Neural progenitor cell (in vitro differentiated cells): ENCODE measurements around the gene TOGARAM2. TPM values are rescaled to one million over a fixed set of nuclear protein-coding genes. Genes with fewer than 3 reads are reported as not detected.

Source experiments
- DNase-seq: peaks from one replicate; pipeline ENCODE4 v3.0.0-alpha.2; 2016; ENCODE audit warnings: low spot score
- H2AFZ ChIP-seq: fragments of 200-600 bp; sonication (generic); replicated peaks from 2 replicates; pipeline ENCODE4 v1.6.1; 2016; ENCODE audit warnings: antibody characterized with exemption
- H3F3A ChIP-seq: fragments of 200-600 bp; sonication (generic); 2 replicates; pipeline ENCODE4 v1.6.1; 2016; ENCODE audit warnings: antibody characterized with exemption, low read depth
- H3K27ac ChIP-seq: fragments of 200-600 bp; sonication (generic); 2 replicates; pipeline ENCODE4 v1.5.1; 2016; ENCODE audit warnings: mild to moderate bottlenecking
- H3K27me3 ChIP-seq: fragments of 200-600 bp; sonication (generic); 2 replicates; pipeline ENCODE4 v1.6.1; 2016; ENCODE audit warnings: mild to moderate bottlenecking, moderate library complexity
- H3K36me3 ChIP-seq: fragments of 200-600 bp; sonication (generic); 2 replicates; pipeline ENCODE4 v1.5.1; 2016
- H3K4me1 ChIP-seq: fragments of 200-600 bp; sonication (generic); 2 replicates; pipeline ENCODE4 v1.6.1; 2016; ENCODE audit warnings: mixed run types
- H3K4me2 ChIP-seq: fragments of 200-600 bp; sonication (generic); 2 replicates; pipeline ENCODE4 v1.6.1; 2016
- H3K4me3 ChIP-seq: fragments of 200-600 bp; sonication (generic); 2 replicates; pipeline ENCODE4 v1.5.1; 2016
- H3K79me2 ChIP-seq: fragments of 200-600 bp; sonication (generic); 2 replicates; pipeline ENCODE4 v1.6.1; 2016; ENCODE audit warnings: low read depth
- H3K9ac ChIP-seq: fragments of 200-600 bp; sonication (generic); 2 replicates; pipeline ENCODE4 v1.6.1; 2016
- H3K9me3 ChIP-seq: fragments of 200-600 bp; sonication (generic); 2 replicates; pipeline ENCODE4 v1.5.1; 2016; ENCODE audit warnings: low read depth
- H4K20me1 ChIP-seq: fragments of 200-600 bp; sonication (generic); 2 replicates; pipeline ENCODE4 v1.6.1; 2016; ENCODE audit warnings: low read depth
- H3K27ac Mint-ChIP-seq: 3 replicates; pipeline ENCODE4 v1.8.0; 2021; ENCODE audit warnings: mixed read lengths
- H3K27me3 Mint-ChIP-seq: 2 replicates; pipeline ENCODE4 v1.8.0; 2022; ENCODE audit warnings: low read depth, mild to moderate bottlenecking, inconsistent platforms, moderate library complexity, mixed read lengths; ENCODE audit not compliant: insufficient read depth
- H3K36me3 Mint-ChIP-seq: 3 replicates; pipeline ENCODE4 v1.8.0; 2021; ENCODE audit warnings: mixed read lengths
- H3K4me1 Mint-ChIP-seq: 3 replicates; pipeline ENCODE4 v1.8.0; 2021; ENCODE audit warnings: mixed read lengths
- H3K4me3 Mint-ChIP-seq: 3 replicates; pipeline ENCODE4 v1.8.0; 2021; ENCODE audit warnings: mild to moderate bottlenecking, moderate library complexity, mixed read lengths
- H3K9me3 Mint-ChIP-seq: 3 replicates; pipeline ENCODE4 v1.8.0; 2020; ENCODE audit warnings: mixed read lengths
- CTCF ChIP-seq: fragments of 200-600 bp; sonication (generic); IDR thresholded peaks from 2 replicates; pipeline ENCODE4 v1.5.1; 2017; ENCODE audit warnings: antibody characterized with exemption, mild to moderate bottlenecking
- EZH2 ChIP-seq: fragments of 200-600 bp; sonication (generic); IDR thresholded peaks from 2 replicates; pipeline ENCODE4 v1.6.1; 2017; ENCODE audit warnings: antibody characterized with exemption, mild to moderate bottlenecking, moderate library complexity
- EZH2phosphoT487 ChIP-seq: fragments of 200-600 bp; sonication (generic); IDR thresholded peaks from 2 replicates; pipeline ENCODE4 v1.6.1; 2017; ENCODE audit warnings: antibody characterized with exemption
- total RNA-seq: library from RNA; depleted of rRNA; stranded (reverse); fragments of >200 nt; gene quantifications from 2 replicates; pipeline ENCODE4 v1.2.3, GENCODE V29; 2015; ENCODE audit warnings: low replicate concordance

TOGARAM2 gene
- total RNA-seq, 1 donor from 2014 or later = 0.04 TPM

- H3K27ac ChIP-seq = no peak overlapping the region
- no peaks in the 10 kb centered on the region for H3K9me3 ChIP-seq
- no peak overlapping the region for H2AFZ ChIP-seq
- Mint-ChIP-seq H3K9me3 (peaks cover 3% of the 10 kb centered on the region), H3K4me1 (peaks cover 18% of the 10 kb centered on the region), H3K27ac (no peak overlapping the region), H3K4me3 (no peak overlapping the region), H3K27me3 (peaks cover 2% of the 10 kb centered on the region), H3K36me3 (no peaks in the 10 kb centered on the region)
- TF ChIP-seq EZH2phosphoT487 (no peak), EZH2 (no peak), CTCF (no peak)
- DNase-seq = no peak
- no peak overlapping the region for H3K9ac ChIP-seq
- H3K4me2 ChIP-seq = no peak overlapping the region
- no peaks in the 10 kb centered on the region for H3K4me1 ChIP-seq
- H3K4me3 ChIP-seq = no peak overlapping the region
- no peaks in the 10 kb centered on the region for H4K20me1 ChIP-seq
- H3K27me3 ChIP-seq = no peaks in the 10 kb centered on the region
- no peaks in the 10 kb centered on the region for H3F3A ChIP-seq
- no peaks in the 10 kb centered on the region for H3K79me2 ChIP-seq
- H3K36me3 ChIP-seq = no peaks in the 10 kb centered on the region
Observed at GRCh38 chr2:29039718-29040480, 58.8 kb downstream of the TOGARAM2 start.

GRCh38 chr2:29040552-29040951 lies 59.5 kb downstream of the TOGARAM2 start:
- H3K4me1 ChIP-seq = no peaks in the 10 kb centered on the region
- no peak overlapping the region for H3K9ac ChIP-seq
- H3K27ac Mint-ChIP-seq = no peak overlapping the region

GRCh38 chr2:29041161-29041660 lies 60.1 kb downstream of the TOGARAM2 start:
- Histone ChIP-seq H3K36me3 (no peaks in the 10 kb centered on the region), H3K79me2 (no peaks in the 10 kb centered on the region), H3K9me3 (no peaks in the 10 kb centered on the region), H4K20me1 (no peaks in the 10 kb centered on the region), H3F3A (no peaks in the 10 kb centered on the region), H2AFZ (no peak overlapping the region), H3K27me3 (no peaks in the 10 kb centered on the region), H3K9ac (no peak overlapping the region), H3K4me1 (no peaks in the 10 kb centered on the region), H3K27ac (no peak overlapping the region), H3K4me2 (no peak overlapping the region), H3K4me3 (no peak overlapping the region)
- TF ChIP-seq CTCF (no peak), EZH2phosphoT487 (no peak), EZH2 (no peak)
- H3K27me3 Mint-ChIP-seq = peaks cover 2% of the 10 kb centered on the region
- no peak overlapping the region for H3K4me3 Mint-ChIP-seq
- DNase-seq = no peak
- no peaks in the 10 kb centered on the region for H3K36me3 Mint-ChIP-seq
- no peak overlapping the region for H3K27ac Mint-ChIP-seq
- H3K9me3 Mint-ChIP-seq = peaks cover 3% of the 10 kb centered on the region
- H3K4me1 Mint-ChIP-seq = peaks cover 18% of the 10 kb centered on the region

More at GRCh38 chr2:29040552-29040951, 59.5 kb downstream of the TOGARAM2 start:
- no peak overlapping the region for H3K4me2 ChIP-seq
- no peaks in the 10 kb centered on the region for H3K9me3 ChIP-seq
- H3K36me3 ChIP-seq = no peaks in the 10 kb centered on the region
- no peaks in the 10 kb centered on the region for H3K79me2 ChIP-seq
- no peak overlapping the region for H3K27ac ChIP-seq
- DNase-seq = no peak
- H3K27me3 Mint-ChIP-seq = peaks cover 2% of the 10 kb centered on the region
- H3K36me3 Mint-ChIP-seq = no peaks in the 10 kb centered on the region
- H3K4me3 Mint-ChIP-seq = no peak overlapping the region
- H2AFZ ChIP-seq = no peak overlapping the region
- H3F3A ChIP-seq = no peaks in the 10 kb centered on the region
- no peaks in the 10 kb centered on the region for H3K27me3 ChIP-seq
- TF ChIP-seq EZH2 = no peak
- no peak for TF ChIP-seq CTCF
- TF ChIP-seq EZH2phosphoT487 = no peak
- H3K9me3 Mint-ChIP-seq = peaks cover 3% of the 10 kb centered on the region
- peaks cover 18% of the 10 kb centered on the region for H3K4me1 Mint-ChIP-seq
- no peak overlapping the region for H3K4me3 ChIP-seq
- no peaks in the 10 kb centered on the region for H4K20me1 ChIP-seq
